ENCODE data around the gene ASIC2. TPM values are rescaled to one million over a fixed set of nuclear protein-coding genes. Genes with fewer than 3 reads are reported as not detected.

Gene ASIC2
- total and polyA plus RNA-seq, 2 experiments from 2014 or later, result 0.52 to 2.8 TPM

DNA sequence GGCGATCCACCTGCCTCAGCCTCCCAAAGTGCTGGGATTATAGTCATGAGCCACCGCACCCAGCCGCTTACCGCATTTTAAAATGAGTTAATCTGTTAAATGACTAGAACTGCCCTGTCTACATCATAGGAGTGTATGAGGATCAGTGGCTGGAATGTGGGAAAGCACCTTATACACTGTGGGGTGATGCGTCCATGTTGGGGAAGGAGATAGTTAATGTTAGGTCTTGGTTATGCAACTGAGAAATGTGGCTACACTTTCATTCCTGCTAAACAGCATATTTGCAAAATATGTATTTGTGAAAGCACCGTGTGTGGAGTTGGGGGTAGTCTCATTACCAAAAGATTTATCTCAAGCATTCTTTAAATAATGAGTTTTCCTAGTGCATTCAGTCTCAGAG, 193.8 kb downstream of the ASIC2 start:
- H3K4me1 Mint-ChIP-seq, result no peaks in the 10 kb centered on the region
- H3K4me3 ChIP-seq, result no peak overlapping the region
- no peaks in the 10 kb centered on the region for H3K79me2 ChIP-seq (replicated peaks; ENCODE audit: insufficient read depth)
- H2AFZ ChIP-seq, result no peak overlapping the region
- no peaks in the 10 kb centered on the region; the same call in 2 of the 3 replicates for H3K36me3 Mint-ChIP-seq (ENCODE audit: low read depth)
- H3K9me3 Mint-ChIP-seq, result no peaks in the 10 kb centered on the region; the same call in 1 of the 3 replicates
- no peak for ATAC-seq
- TF ChIP-seq, protein P1, sequence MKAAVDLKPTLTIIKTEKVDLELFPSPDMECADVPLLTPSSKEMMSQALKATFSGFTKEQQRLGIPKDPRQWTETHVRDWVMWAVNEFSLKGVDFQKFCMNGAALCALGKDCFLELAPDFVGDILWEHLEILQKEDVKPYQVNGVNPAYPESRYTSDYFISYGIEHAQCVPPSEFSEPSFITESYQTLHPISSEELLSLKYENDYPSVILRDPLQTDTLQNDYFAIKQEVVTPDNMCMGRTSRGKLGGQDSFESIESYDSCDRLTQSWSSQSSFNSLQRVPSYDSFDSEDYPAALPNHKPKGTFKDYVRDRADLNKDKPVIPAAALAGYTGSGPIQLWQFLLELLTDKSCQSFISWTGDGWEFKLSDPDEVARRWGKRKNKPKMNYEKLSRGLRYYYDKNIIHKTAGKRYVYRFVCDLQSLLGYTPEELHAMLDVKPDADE (IDR thresholded peaks at IDR 0.05), result no peak
- TF ChIP-seq JUNB (IDR thresholded peaks at IDR 0.05; ENCODE audit: unreplicated experiment) (no peak), EZH2phosphoT487 (IDR thresholded peaks at IDR 0.05; ENCODE audit: unreplicated experiment) (no peak), STAT1 (IDR thresholded peaks at IDR 0.05; ENCODE audit: unreplicated experiment) (no peak), ZNF114 (CRISPR knock-in tag; IDR thresholded peaks at IDR 0.05) (no peak)
- TF ChIP-seq, protein P2, sequence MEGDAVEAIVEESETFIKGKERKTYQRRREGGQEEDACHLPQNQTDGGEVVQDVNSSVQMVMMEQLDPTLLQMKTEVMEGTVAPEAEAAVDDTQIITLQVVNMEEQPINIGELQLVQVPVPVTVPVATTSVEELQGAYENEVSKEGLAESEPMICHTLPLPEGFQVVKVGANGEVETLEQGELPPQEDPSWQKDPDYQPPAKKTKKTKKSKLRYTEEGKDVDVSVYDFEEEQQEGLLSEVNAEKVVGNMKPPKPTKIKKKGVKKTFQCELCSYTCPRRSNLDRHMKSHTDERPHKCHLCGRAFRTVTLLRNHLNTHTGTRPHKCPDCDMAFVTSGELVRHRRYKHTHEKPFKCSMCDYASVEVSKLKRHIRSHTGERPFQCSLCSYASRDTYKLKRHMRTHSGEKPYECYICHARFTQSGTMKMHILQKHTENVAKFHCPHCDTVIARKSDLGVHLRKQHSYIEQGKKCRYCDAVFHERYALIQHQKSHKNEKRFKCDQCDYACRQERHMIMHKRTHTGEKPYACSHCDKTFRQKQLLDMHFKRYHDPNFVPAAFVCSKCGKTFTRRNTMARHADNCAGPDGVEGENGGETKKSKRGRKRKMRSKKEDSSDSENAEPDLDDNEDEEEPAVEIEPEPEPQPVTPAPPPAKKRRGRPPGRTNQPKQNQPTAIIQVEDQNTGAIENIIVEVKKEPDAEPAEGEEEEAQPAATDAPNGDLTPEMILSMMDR (conservative IDR thresholded peaks at IDR 0.05; ENCODE audit: low read depth in 2 of 2), result no peak
- TF ChIP-seq, protein P3, sequence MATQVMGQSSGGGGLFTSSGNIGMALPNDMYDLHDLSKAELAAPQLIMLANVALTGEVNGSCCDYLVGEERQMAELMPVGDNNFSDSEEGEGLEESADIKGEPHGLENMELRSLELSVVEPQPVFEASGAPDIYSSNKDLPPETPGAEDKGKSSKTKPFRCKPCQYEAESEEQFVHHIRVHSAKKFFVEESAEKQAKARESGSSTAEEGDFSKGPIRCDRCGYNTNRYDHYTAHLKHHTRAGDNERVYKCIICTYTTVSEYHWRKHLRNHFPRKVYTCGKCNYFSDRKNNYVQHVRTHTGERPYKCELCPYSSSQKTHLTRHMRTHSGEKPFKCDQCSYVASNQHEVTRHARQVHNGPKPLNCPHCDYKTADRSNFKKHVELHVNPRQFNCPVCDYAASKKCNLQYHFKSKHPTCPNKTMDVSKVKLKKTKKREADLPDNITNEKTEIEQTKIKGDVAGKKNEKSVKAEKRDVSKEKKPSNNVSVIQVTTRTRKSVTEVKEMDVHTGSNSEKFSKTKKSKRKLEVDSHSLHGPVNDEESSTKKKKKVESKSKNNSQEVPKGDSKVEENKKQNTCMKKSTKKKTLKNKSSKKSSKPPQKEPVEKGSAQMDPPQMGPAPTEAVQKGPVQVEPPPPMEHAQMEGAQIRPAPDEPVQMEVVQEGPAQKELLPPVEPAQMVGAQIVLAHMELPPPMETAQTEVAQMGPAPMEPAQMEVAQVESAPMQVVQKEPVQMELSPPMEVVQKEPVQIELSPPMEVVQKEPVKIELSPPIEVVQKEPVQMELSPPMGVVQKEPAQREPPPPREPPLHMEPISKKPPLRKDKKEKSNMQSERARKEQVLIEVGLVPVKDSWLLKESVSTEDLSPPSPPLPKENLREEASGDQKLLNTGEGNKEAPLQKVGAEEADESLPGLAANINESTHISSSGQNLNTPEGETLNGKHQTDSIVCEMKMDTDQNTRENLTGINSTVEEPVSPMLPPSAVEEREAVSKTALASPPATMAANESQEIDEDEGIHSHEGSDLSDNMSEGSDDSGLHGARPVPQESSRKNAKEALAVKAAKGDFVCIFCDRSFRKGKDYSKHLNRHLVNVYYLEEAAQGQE (IDR thresholded peaks at IDR 0.05; ENCODE audit: unreplicated experiment), result no peak
- no peak overlapping the region for H3K27ac ChIP-seq (ENCODE audit: low read depth)
- H3F3A ChIP-seq (replicated peaks; ENCODE audit: low read depth), result no peaks in the 10 kb centered on the region
- no peak for DNase-seq (ENCODE audit: low spot score)
- no peak overlapping the region for H3K4me3 Mint-ChIP-seq
- H3K27ac Mint-ChIP-seq, result no peak overlapping the region
- peaks cover 2% of the 10 kb centered on the region for H3K27me3 Mint-ChIP-seq (ENCODE audit: insufficient read depth, low read depth, poor library complexity)
- H3K27me3 ChIP-seq (ENCODE audit: insufficient read depth), result no peaks in the 10 kb centered on the region
- H3K4me2 ChIP-seq, result no peak overlapping the region
- no peaks in the 10 kb centered on the region for H3K36me3 ChIP-seq (ENCODE audit: insufficient read depth)
- H3K9me2 ChIP-seq (ENCODE audit: insufficient read depth), result peaks cover 4% of the 10 kb centered on the region; the same call in 1 of the 2 replicates
- no peaks in the 10 kb centered on the region for H3K4me1 ChIP-seq (ENCODE audit: insufficient read depth)
- no peaks in the 10 kb centered on the region for H4K20me1 ChIP-seq (replicated peaks; ENCODE audit: insufficient read depth)

DNA sequence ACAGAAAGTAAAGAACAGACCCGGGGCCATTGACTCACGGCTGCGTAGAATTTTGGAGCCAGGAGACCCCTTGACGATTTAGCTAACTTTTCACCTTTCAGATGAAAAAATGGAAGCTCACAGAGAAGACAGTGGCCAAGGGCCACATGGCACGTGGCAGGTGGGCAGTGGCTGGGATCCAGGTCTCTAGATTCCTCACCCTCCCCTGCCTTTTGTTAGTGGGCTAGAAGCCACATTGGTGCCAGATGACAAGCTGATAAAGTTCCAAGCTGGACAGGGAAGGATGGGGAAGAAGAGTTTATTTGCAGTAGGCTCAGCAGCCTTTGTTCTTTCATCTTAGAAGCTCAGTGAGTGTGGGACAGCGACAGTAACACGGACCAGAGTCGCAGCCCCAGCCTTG, 195.7 kb downstream of the ASIC2 start:
- DNase-seq (ENCODE audit: low spot score) (no peak), ATAC-seq (no peak)
- H2AFZ ChIP-seq, result no peak overlapping the region
- Mint-ChIP-seq H3K9me3 (no peaks in the 10 kb centered on the region), H3K27me3 (ENCODE audit: insufficient read depth, low read depth, poor library complexity) (peaks cover 3% of the 10 kb centered on the region), H3K27ac (no peak overlapping the region; the same call in 1 of the 2 replicates), H3K4me3 (no peak overlapping the region), H3K4me1 (peaks cover 6% of the 10 kb centered on the region; the same call in 1 of the 3 replicates), H3K36me3 (ENCODE audit: low read depth) (no peaks in the 10 kb centered on the region)
- no peaks in the 10 kb centered on the region for H4K20me1 ChIP-seq (replicated peaks; ENCODE audit: insufficient read depth)
- no peaks in the 10 kb centered on the region for H3F3A ChIP-seq (replicated peaks; ENCODE audit: low read depth)
- TF ChIP-seq EZH2 (IDR thresholded peaks at IDR 0.05; ENCODE audit: low read depth, unreplicated experiment) (no peak), ZNF331 (CRISPR knock-in tag; IDR thresholded peaks at IDR 0.05; ENCODE audit: low read depth) (no peak)
- TF ChIP-seq, protein P4, sequence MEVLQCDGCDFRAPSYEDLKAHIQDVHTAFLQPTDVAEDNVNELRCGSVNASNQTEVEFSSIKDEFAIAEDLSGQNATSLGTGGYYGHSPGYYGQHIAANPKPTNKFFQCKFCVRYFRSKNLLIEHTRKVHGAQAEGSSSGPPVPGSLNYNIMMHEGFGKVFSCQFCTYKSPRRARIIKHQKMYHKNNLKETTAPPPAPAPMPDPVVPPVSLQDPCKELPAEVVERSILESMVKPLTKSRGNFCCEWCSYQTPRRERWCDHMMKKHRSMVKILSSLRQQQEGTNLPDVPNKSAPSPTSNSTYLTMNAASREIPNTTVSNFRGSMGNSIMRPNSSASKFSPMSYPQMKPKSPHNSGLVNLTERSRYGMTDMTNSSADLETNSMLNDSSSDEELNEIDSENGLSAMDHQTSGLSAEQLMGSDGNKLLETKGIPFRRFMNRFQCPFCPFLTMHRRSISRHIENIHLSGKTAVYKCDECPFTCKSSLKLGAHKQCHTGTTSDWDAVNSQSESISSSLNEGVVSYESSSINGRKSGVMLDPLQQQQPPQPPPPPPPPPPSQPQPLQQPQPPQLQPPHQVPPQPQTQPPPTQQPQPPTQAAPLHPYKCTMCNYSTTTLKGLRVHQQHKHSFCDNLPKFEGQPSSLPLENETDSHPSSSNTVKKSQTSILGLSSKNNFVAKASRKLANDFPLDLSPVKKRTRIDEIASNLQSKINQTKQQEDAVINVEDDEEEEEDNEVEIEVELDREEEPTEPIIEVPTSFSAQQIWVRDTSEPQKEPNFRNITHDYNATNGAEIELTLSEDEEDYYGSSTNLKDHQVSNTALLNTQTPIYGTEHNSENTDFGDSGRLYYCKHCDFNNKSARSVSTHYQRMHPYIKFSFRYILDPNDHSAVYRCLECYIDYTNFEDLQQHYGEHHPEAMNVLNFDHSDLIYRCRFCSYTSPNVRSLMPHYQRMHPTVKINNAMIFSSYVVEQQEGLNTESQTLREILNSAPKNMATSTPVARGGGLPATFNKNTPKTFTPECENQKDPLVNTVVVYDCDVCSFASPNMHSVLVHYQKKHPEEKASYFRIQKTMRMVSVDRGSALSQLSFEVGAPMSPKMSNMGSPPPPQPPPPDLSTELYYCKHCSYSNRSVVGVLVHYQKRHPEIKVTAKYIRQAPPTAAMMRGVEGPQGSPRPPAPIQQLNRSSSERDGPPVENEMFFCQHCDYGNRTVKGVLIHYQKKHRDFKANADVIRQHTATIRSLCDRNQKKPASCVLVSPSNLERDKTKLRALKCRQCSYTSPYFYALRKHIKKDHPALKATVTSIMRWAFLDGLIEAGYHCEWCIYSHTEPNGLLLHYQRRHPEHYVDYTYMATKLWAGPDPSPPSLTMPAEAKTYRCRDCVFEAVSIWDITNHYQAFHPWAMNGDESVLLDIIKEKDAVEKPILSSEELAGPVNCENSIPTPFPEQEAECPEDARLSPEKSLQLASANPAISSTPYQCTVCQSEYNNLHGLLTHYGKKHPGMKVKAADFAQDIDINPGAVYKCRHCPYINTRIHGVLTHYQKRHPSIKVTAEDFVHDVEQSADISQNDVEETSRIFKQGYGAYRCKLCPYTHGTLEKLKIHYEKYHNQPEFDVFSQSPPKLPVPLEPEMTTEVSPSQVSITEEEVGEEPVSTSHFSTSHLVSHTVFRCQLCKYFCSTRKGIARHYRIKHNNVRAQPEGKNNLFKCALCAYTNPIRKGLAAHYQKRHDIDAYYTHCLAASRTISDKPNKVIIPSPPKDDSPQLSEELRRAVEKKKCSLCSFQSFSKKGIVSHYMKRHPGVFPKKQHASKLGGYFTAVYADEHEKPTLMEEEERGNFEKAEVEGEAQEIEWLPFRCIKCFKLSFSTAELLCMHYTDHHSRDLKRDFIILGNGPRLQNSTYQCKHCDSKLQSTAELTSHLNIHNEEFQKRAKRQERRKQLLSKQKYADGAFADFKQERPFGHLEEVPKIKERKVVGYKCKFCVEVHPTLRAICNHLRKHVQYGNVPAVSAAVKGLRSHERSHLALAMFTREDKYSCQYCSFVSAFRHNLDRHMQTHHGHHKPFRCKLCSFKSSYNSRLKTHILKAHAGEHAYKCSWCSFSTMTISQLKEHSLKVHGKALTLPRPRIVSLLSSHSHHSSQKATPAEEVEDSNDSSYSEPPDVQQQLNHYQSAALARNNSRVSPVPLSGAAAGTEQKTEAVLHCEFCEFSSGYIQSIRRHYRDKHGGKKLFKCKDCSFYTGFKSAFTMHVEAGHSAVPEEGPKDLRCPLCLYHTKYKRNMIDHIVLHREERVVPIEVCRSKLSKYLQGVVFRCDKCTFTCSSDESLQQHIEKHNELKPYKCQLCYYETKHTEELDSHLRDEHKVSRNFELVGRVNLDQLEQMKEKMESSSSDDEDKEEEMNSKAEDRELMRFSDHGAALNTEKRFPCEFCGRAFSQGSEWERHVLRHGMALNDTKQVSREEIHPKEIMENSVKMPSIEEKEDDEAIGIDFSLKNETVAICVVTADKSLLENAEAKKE (CRISPR knock-in tag; IDR thresholded peaks at IDR 0.05), result no peak
- no peak overlapping the region for H3K4me2 ChIP-seq
- H3K9me2 ChIP-seq (ENCODE audit: insufficient read depth), result peaks cover 4% of the 10 kb centered on the region; the same call in 1 of the 2 replicates
- no peaks in the 10 kb centered on the region for H3K79me2 ChIP-seq (replicated peaks; ENCODE audit: insufficient read depth)
- H3K27ac ChIP-seq (ENCODE audit: low read depth), result no peak overlapping the region
- no peak overlapping the region for H3K4me3 ChIP-seq
- H3K36me3 ChIP-seq (ENCODE audit: insufficient read depth), result no peaks in the 10 kb centered on the region
- no peaks in the 10 kb centered on the region for H3K4me1 ChIP-seq (ENCODE audit: insufficient read depth)
- H3K27me3 ChIP-seq (ENCODE audit: insufficient read depth), result no peaks in the 10 kb centered on the region
